MG63 (cell line): ENCODE results near the gene CD28. TPM values are rescaled to one million over a fixed set of nuclear protein-coding genes. Genes with fewer than 3 reads are reported as not detected.
A peak's percentile ranks its signal among the peaks of the same experiment; 100 is the strongest.
"Not testable (repeated sequence)": the region's sequence is repeated elsewhere in the genome, so short reads cannot be mapped to it uniquely, and the experiment has no call there.

Source experiments
- DNase-seq: peaks from one replicate; pipeline ENCODE4 v3.0.0-alpha.2; 2020
- H3K27me3 ChIP-seq: fragments of 250-450 bp; sonication (Bioruptor Pico); 2 replicates; pipeline ENCODE4 v1.5.1; 2020; ENCODE audit warnings: mild to moderate bottlenecking, moderate library complexity
- H3K36me3 ChIP-seq: fragments of 250-450 bp; sonication (Bioruptor Pico); 2 replicates; pipeline ENCODE4 v1.5.1; 2020; ENCODE audit warnings: mild to moderate bottlenecking, moderate library complexity
- H3K4me3 ChIP-seq: fragments of 250-450 bp; sonication (Bioruptor Pico); 2 replicates; pipeline ENCODE4 v1.5.1; 2020; ENCODE audit warnings: mild to moderate bottlenecking, moderate library complexity
- H3K9me3 ChIP-seq: fragments of 250-450 bp; sonication (Bioruptor Pico); 2 replicates; pipeline ENCODE4 v1.5.1; 2020; ENCODE audit warnings: mild to moderate bottlenecking, moderate library complexity
- total RNA-seq: library from RNA; depleted of rRNA; stranded (reverse); fragments of >200 nt; shearing (Covaris generic); gene quantifications from 2 replicates; pipeline ENCODE4 v1.2.3, GENCODE V29; 2014; ENCODE audit warnings: low replicate concordance; rRNA removed

Gene CD28
- total RNA-seq, 1 experiment from 2014 or later: 0.10 TPM

DNA sequence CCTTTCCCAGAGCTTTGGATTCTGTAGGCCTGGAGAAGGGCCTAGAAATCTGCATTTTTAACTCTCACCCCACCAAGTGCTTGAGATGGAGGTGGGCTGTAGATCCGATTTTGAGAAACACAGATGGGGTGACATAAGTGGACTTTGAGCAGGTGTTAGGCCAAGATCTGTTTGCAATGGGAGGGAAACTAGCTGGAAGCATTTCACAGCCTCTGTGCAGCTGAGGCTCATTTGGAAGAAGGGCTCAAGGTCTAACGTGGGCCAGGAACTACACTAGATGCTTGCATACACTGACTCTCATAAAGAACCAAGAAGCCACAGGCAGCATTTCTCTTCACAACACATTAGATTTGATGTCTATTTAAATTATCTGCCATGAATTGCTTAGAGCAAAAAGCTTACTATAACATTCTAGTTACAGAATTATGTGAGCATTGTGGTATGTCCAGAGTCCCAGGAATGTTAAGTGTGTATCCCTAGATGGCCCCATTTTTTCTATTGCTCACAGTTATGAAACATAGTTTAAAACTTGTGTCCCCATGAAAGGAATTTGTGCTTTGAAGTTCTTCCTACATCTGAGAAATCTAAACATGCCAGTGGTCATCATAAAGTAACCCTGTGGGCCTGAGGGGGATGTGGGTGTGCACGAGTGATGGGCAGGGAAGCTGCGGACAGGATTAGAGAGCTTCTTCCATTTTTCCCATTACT is 77.2 kb downstream of the CD28 start:
- no peak for DNase-seq
- Histone ChIP-seq H3K4me3 (no peak overlapping the region), H3K9me3 (peaks cover 3% of the 10 kb centered on the region; the same call in 1 of the 2 replicates), H3K36me3 (no peaks in the 10 kb centered on the region), H3K27me3 (no peaks in the 10 kb centered on the region)

DNA sequence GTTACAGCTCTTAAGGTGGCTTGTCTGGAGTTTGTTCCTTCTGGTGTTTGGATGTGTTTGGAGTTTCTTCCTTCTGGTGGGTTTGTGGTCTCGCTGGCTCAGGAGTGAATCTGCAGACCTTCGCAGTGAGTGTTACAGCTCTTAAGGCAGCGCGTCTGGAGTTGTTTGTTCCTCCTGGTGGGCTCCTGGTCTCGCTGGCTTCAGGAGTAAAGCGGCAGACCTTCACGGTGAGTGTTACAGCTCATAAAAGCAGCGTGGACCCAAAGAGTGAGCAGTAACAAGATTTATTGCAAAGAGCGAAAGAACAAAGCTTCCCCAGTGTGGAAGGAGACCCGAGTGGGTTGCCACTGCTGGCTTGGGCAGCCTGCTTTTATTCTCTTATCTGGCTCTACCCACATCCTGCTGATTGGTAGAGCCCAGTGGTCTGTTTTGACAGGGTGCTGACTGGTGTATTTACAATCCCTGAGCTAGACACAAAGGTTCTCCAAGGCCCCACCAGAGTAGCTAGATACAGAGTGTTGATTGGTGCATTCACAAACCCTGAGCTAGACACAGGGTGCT is 78.4 kb downstream of the CD28 start:
- not testable (repeated sequence) for H3K4me3 ChIP-seq, H3K27me3 ChIP-seq, H3K36me3 ChIP-seq, H3K9me3 ChIP-seq, DNase-seq

DNA sequence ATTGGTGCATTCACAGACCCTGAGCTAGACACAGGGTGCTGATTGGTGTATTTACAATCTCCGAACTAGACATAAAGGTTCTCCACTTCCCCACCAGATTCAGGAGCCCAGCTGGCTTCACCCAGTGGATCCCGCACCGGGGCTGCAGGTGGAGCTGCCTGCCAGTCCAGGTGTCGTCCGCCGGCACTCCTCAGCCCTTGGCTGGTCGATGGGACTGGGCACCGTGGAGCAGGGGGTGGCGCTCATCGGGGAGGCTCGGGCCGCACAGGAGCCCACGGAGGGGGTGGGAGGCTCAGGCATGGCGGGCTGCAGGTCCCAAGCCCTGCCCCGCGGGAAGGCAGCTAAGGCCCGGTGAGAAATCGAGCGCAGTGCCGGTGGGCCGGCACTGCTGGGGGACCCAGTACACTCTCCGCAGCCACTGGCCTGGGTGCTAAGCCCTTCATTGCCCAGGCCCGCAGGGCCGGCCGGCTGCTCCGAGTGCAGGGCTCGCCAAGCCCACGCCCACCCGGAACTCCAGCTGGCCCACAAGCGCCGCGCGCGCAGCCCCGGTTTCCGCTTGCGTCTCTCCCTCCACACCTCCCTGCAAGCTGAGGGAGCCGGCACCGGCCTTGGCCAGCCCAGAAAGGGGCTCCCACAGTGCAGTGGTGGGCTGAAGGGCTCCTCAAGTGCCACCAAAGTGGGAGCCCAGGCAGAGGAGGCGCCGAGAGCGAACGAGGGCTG is 79.1 kb downstream of the CD28 start:
- H3K9me3 ChIP-seq, H3K36me3 ChIP-seq, H3K4me3 ChIP-seq, H3K27me3 ChIP-seq, DNase-seq: not testable (repeated sequence)

DNA sequence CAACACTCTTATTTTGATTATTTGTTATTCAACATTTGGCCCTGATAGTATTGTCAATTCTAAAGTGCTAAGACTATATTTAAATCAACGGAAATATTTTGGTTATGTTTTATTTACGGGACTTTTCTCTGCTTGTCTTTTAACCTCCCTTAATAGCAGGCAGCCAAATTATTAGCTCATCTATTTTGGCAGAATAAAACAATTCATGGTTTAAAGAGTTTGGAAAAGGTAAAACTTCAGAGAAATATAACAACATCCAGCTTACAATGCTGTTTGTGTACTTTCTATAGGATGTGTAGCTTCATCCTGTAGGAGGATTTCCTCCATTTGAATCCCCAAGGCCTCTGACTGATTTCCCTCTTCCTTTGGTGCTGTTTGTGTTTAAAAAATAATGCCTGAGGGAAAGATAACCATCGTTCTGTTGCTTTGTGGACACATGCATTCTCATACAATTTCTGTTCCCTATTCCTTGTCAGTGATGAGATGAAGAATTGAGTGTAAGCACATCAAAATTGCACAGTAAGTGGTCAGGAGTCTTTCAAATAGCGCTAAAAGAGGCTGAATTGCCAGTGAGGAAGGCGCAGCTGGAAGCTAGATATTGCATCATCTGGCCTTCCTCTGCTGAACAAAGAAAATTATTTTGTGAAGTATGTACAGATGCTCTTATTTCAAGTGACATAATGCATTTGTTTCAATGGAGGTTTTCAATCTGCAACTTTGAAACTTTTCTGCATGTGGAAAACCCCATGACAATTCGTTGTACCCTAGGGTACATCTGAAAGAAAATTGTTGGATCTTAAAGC is 80.3 kb downstream of the CD28 start:
- Histone ChIP-seq H3K27me3 (no peaks in the 10 kb centered on the region), H3K9me3 (no peaks in the 10 kb centered on the region), H3K4me3 (no peak overlapping the region), H3K36me3 (no peaks in the 10 kb centered on the region)
- DNase-seq: peak; percentile 49

DNA sequence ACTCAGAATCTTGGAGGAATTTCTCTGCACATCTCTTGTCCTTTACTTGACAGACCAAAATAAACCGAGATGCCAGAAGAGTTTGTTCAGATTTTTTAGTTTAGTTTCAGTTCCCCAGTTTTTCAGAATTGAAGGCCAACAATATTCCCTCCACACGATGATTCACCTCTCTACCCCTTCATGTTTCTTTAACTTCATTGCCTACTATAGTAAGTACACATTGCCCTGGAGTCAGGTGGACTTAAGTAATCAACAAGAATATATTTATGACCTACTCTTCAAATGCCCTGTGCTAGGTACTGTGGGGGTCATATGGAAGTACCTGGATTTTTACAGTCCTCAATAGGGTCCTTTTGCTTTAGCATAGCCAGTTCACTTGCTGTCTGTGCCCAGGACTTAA is 81.5 kb downstream of the CD28 start:
- no peaks in the 10 kb centered on the region for H3K9me3 ChIP-seq
- H3K4me3 ChIP-seq: no peak overlapping the region
- H3K27me3 ChIP-seq: no peaks in the 10 kb centered on the region
- no peak for DNase-seq
- no peaks in the 10 kb centered on the region for H3K36me3 ChIP-seq

Other genes with a start within 250 kb of the CD28 start
- gene RAPH1, start 171.3 kb upstream of the CD28 start, total RNA-seq: 12.5 and 57.0 TPM in 2 replicates
- not detected in 2 replicates for gene CTLA4, start 161.1 kb downstream of the CD28 start, total RNA-seq
- not detected in 2 replicates for gene ICOS, start 230.1 kb downstream of the CD28 start, total RNA-seq